Lower leg skin (tissue), 3 donors: ENCODE data around the gene DAB2IP.

ENCODE experiments used
- CTCF ChIP-seq, 3 donors: fragments of 450-650 bp; IDR thresholded peaks; one replicate each; pipeline ENCODE4 v1.5.1; 2016; ENCODE audit warnings: antibody characterized with exemption in 3 of 3, mild to moderate bottlenecking in 3 of 3, moderate library complexity in 2 of 3
- POLR2A ChIP-seq, 2 donors: fragments of 450-650 bp; IDR thresholded peaks; one replicate each; pipeline ENCODE4 v1.6.1; 2016 to 2017; ENCODE audit warnings: antibody characterized with exemption in 2 of 2, mild to moderate bottlenecking in 1 of 2, moderate library complexity in 1 of 2

DNA sequence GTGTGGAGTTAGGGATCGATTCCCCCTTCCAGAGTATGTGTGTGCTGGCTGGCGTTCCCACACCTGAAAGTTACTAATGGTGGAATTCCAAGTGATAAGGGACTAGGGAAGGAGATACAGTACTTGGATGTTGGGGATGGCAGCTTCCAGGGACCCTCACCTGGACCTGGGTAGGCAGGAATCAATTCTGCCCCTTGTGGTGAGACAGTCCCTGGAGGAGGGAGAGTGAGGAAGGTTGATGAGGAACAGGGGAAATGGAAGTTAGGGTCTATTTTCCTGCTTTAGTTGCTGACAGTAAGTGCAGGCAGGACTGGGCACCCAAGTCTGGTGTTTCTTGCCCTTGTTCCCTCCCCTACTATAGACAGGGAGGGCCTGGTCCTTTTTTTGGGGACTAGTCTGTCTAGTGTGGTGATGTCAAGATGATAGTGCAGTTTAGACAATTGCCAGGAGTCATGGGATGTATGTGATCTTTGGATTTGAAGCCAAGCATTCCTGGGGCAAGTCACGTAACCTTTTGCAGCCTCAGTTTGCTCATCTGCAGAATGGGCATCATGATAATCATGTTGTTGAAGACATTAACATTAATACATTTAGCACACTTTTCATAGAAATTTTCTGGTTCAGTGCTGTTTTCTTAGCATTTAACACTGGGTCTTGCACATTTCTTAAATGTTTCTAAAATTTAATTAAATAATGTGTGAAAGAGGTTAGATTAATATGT is 51.7 kb downstream of the DAB2IP start:
- no peak for TF ChIP-seq CTCF (IDR thresholded peaks at IDR 0.05)
- no peak for TF ChIP-seq POLR2A (IDR thresholded peaks at IDR 0.05)
